Measurements from ENCODE around the gene NEU2.

Gene NEU2

GRCh38 chr2:233029321-233029720 is 3.2 kb upstream of the NEU2 start:
- no peak overlapping the region for H3K9ac ChIP-seq (ENCODE audit: low read length)
- H3K4me3 ChIP-seq (ENCODE audit: low read depth, low read length, poor library complexity, severe bottlenecking) = no peak overlapping the region
- no peaks in the 10 kb centered on the region for H3K9me3 ChIP-seq (ENCODE audit: low read length)
- H4K20me1 ChIP-seq (ENCODE audit: insufficient read depth, low read length) = no peaks in the 10 kb centered on the region
- peaks cover 10% of the 10 kb centered on the region; the same call in 1 of the 2 replicates for H3K27me3 ChIP-seq (ENCODE audit: insufficient read depth, low read length)
- no peaks in the 10 kb centered on the region for H3K4me1 ChIP-seq (ENCODE audit: insufficient read depth, low read length, severe bottlenecking)
- no peak overlapping the region for H3K27ac ChIP-seq (ENCODE audit: low read depth, low read length, poor library complexity, severe bottlenecking)
- H3K79me2 ChIP-seq (ENCODE audit: insufficient read depth, low read length) = no peaks in the 10 kb centered on the region
- no peak for TF ChIP-seq CTCF (IDR thresholded peaks at IDR 0.05; ENCODE audit: low read length)
- no peak for TF ChIP-seq EZH2 (IDR thresholded peaks at IDR 0.05; ENCODE audit: borderline replicate concordance, low read length)
- no peaks in the 10 kb centered on the region for H3K36me3 ChIP-seq (ENCODE audit: insufficient read depth, low read length)
- no peak overlapping the region for H2AFZ ChIP-seq (ENCODE audit: low read length)
- no peak overlapping the region for H3K4me2 ChIP-seq (ENCODE audit: low read length)
- no peaks in the 10 kb centered on the region for H3K9me2 ChIP-seq (ENCODE audit: low read depth, low read length)
- no peaks in the 10 kb centered on the region for H3F3A ChIP-seq (ENCODE audit: insufficient read depth, low read length)

GRCh38 chr2:233031556-233032500 is 644 bp upstream of the NEU2 start:
- H3K9me3 ChIP-seq (ENCODE audit: low read length) = peaks cover 3% of the 10 kb centered on the region; the same call in 1 of the 2 replicates
- no peak overlapping the region for H3K9ac ChIP-seq (ENCODE audit: low read length)
- no peak overlapping the region for H2AFZ ChIP-seq (ENCODE audit: low read length)
- no peak overlapping the region for H3K27ac ChIP-seq (ENCODE audit: low read depth, low read length, poor library complexity, severe bottlenecking)
- no peaks in the 10 kb centered on the region for H4K20me1 ChIP-seq (ENCODE audit: insufficient read depth, low read length)
- no peak overlapping the region for H3K4me2 ChIP-seq (ENCODE audit: low read length)
- no peaks in the 10 kb centered on the region for H3F3A ChIP-seq (ENCODE audit: insufficient read depth, low read length)
- H3K79me2 ChIP-seq (ENCODE audit: insufficient read depth, low read length) = no peaks in the 10 kb centered on the region
- no peaks in the 10 kb centered on the region for H3K4me1 ChIP-seq (ENCODE audit: insufficient read depth, low read length, severe bottlenecking)
- no peaks in the 10 kb centered on the region for H3K36me3 ChIP-seq (ENCODE audit: insufficient read depth, low read length)
- H3K4me3 ChIP-seq (ENCODE audit: low read depth, low read length, poor library complexity, severe bottlenecking) = no peak overlapping the region
- peaks cover 10% of the 10 kb centered on the region; the same call in 1 of the 2 replicates for H3K27me3 ChIP-seq (ENCODE audit: insufficient read depth, low read length)
- H3K9me2 ChIP-seq (ENCODE audit: low read depth, low read length) = no peaks in the 10 kb centered on the region
- TF ChIP-seq EZH2 (IDR thresholded peaks at IDR 0.05; ENCODE audit: borderline replicate concordance, low read length) (no peak), CTCF (IDR thresholded peaks at IDR 0.05; ENCODE audit: low read length) (no peak)

- no peak overlapping the region for H3K4me2 ChIP-seq (ENCODE audit: low read length)
- peaks cover 3% of the 10 kb centered on the region; the same call in 1 of the 2 replicates for H3K9me3 ChIP-seq (ENCODE audit: low read length)
- no peak for TF ChIP-seq CTCF (IDR thresholded peaks at IDR 0.05; ENCODE audit: low read length)
- no peak for TF ChIP-seq EZH2 (IDR thresholded peaks at IDR 0.05; ENCODE audit: borderline replicate concordance, low read length)
- no peaks in the 10 kb centered on the region for H3K9me2 ChIP-seq (ENCODE audit: low read depth, low read length)
- peaks cover 6% of the 10 kb centered on the region; the same call in 1 of the 2 replicates for H3K27me3 ChIP-seq (ENCODE audit: insufficient read depth, low read length)
- no peak overlapping the region for H2AFZ ChIP-seq (ENCODE audit: low read length)
- H4K20me1 ChIP-seq (ENCODE audit: insufficient read depth, low read length) = no peaks in the 10 kb centered on the region
- H3K36me3 ChIP-seq (ENCODE audit: insufficient read depth, low read length) = no peaks in the 10 kb centered on the region
- H3K4me3 ChIP-seq (ENCODE audit: low read depth, low read length, poor library complexity, severe bottlenecking) = no peak overlapping the region
- no peaks in the 10 kb centered on the region for H3F3A ChIP-seq (ENCODE audit: insufficient read depth, low read length)
- no peaks in the 10 kb centered on the region for H3K79me2 ChIP-seq (ENCODE audit: insufficient read depth, low read length)
- H3K9ac ChIP-seq (ENCODE audit: low read length) = no peak overlapping the region
- no peaks in the 10 kb centered on the region for H3K4me1 ChIP-seq (ENCODE audit: insufficient read depth, low read length, severe bottlenecking)
- no peak overlapping the region for H3K27ac ChIP-seq (ENCODE audit: low read depth, low read length, poor library complexity, severe bottlenecking)
These were observed 1.2 kb downstream of the NEU2 start for GRCh38 chr2:233033672-233034071.
